ENCODE data around the gene LMBRD2.
"Not testable (repeated sequence)": the region's sequence is repeated elsewhere in the genome, so short reads cannot be mapped to it uniquely, and the experiment has no call there.

LMBRD2 gene

DNA sequence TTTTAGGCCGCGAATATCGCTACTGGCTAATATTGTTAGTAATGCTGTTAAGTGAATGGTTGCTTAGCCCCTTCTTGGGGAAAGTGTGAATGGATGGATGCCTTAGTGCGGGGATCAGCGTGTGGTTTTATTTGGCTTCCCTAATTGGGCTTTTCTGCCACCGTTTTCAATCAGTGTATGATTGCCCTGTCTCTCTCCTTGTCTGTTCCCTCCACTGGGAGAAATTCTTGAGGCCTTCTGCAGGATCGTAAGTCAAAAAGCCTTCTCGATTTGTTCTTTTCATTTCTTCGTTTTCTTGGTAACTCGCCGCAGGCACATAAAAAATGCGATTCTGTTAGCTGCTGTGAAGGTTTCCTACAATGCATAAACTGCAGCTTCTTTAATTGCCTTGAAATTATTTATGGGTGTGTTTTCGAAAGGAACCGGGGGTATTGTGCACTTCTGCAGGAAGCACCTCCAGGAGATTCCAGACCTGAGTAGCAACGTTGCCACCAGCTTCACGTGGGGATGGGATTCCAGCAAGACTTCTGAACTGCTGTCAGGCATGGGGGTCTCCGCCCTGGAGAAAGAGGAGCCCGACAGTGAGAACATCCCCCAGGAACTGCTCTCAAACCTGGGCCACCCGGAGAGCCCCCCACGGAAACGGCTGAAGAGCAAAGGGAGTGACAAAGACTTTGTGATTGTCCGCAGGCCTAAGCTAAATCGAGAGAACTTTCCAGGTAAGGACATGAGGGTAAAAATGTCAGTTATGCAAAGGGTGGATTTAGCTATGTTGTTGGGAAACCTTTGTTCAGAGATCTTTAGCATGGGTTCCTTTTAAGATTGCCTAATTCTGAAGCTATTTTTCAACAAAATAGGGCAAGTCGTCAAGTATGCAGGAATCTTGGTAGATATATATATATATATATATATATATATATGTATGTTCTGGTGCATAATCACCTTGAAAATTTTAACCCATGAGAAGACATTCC lies 924 bp upstream of the LMBRD2 start:
- no peak for FAIRE-seq
- TF ChIP-seq POLR2AphosphoS5 (IDR thresholded peaks at IDR 0.05; ENCODE audit: low read depth, low read length): no peak
- no peak for TF ChIP-seq POLR2A (IDR thresholded peaks at IDR 0.05; ENCODE audit: low read depth, low read length)
- no peak for TF ChIP-seq POU2F2 (IDR thresholded peaks at IDR 0.05; ENCODE audit: low read depth, low read length)
- no peak for TF ChIP-seq PAX5 (IDR thresholded peaks at IDR 0.05; ENCODE audit: insufficient read depth, low read length, severe bottlenecking)
- TF ChIP-seq SPI1 (IDR thresholded peaks at IDR 0.05; ENCODE audit: low read depth, low read length): no peak; the same call in 1 of the 2 replicates
- no peak for TF ChIP-seq TAF1 (IDR thresholded peaks at IDR 0.05; ENCODE audit: low read depth, low read length)
- no peak for DNase-seq (ENCODE audit: insufficient read length, low spot score)

DNA sequence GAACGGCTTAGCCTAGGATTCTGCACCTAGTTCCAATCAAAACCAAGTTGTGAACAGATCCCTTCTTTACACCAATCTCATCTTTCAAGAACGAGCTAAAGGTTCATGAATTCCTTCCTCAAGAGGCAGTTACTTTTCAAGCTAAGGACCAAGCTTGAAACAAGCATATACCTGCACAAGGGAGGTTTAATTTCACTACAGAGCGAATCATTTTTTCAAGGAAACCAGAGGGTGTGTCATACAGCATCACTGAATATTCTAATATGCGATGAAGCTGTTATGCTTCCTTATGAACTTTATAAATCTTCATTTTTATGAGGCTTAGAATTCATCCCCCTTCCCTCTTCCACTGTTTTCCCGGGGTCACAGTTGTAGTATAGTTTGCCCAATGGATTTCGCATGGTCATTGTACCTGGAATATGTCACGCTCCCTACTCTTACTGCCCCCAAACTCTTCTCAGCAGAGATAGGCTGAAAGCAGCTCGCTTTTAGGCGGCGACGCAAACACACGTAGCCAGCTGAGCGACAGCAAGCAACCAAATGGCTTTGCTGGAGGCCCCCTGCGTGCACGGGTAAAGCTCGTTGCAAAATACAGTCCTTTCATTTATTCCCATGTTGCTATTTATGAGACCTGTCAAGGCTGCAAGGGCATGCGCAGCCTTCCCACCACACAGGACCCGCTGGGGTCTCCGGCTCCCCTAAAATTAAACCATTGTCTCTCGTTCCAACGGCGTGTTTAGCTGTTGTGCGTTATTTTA lies 832 bp downstream of the LMBRD2 start:
- peak; percentile 80 for FAIRE-seq
- DNase-seq (ENCODE audit: insufficient read length, low spot score): peak; percentile 12
- TF ChIP-seq POU2F2 (IDR thresholded peaks at IDR 0.05; ENCODE audit: low read depth, low read length) (no peak), POLR2AphosphoS5 (IDR thresholded peaks at IDR 0.05; ENCODE audit: low read depth, low read length) (peak; percentile 78), TAF1 (IDR thresholded peaks at IDR 0.05; ENCODE audit: low read depth, low read length) (peak; percentile 61; the same call in 1 of the 2 replicates), PAX5 (IDR thresholded peaks at IDR 0.05; ENCODE audit: insufficient read depth, low read length, severe bottlenecking) (no peak), SPI1 (IDR thresholded peaks at IDR 0.05; ENCODE audit: low read depth, low read length) (no peak), POLR2A (IDR thresholded peaks at IDR 0.05; ENCODE audit: low read depth, low read length) (peak; percentile 63; the same call in 1 of the 2 replicates)

DNA sequence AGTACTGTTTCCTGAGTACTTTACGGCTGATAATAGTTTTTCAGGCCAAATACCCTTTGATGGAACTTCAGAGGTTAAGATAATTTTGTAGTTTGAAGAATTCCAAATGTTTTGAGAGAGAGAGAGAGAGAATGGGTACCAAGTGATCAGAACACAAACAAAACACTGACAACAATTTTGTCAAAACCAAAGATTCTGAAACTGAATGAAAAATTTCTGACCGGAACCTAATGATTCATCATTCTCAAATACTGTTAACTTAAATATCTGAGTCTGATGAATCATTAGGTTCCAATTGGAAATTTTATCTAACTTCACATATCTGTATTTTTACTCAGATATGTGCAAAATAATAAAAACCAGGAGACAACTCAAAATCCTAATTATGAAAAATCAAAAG lies 4.0 kb downstream of the LMBRD2 start:
- no peak for FAIRE-seq
- no peak for DNase-seq (ENCODE audit: insufficient read length, low spot score)

DNA sequence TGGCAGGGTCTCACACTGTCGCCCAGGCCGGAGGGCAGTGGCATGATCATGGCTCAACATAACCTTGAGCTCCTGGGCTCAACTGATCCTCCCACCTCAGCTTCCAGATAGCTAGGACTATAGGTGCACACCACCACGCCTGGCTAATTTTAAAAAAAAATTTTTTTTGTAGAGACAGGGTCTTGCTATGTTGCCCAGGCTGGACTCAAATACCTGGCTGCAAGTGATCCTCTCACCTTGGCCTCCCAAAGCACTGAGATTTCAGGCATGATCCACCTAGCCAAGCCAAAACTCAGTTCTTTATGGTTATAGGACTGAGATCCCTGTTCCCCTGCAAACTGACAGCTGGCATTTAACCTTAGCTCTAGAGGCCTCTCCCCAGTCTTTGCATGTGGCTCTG lies 5.3 kb downstream of the LMBRD2 start:
- DNase-seq (ENCODE audit: insufficient read length, low spot score): no peak
- no peak for FAIRE-seq
- TF ChIP-seq SPI1 (IDR thresholded peaks at IDR 0.05; ENCODE audit: low read depth, low read length) (no peak), POLR2AphosphoS5 (IDR thresholded peaks at IDR 0.05; ENCODE audit: low read depth, low read length) (no peak), POLR2A (IDR thresholded peaks at IDR 0.05; ENCODE audit: low read depth, low read length) (no peak), PAX5 (IDR thresholded peaks at IDR 0.05; ENCODE audit: insufficient read depth, low read length, severe bottlenecking) (no peak), POU2F2 (IDR thresholded peaks at IDR 0.05; ENCODE audit: low read depth, low read length) (no peak), TAF1 (IDR thresholded peaks at IDR 0.05; ENCODE audit: low read depth, low read length) (no peak)

More for the DNA sequence above, 4.0 kb downstream of the LMBRD2 start:
- no peak for TF ChIP-seq SPI1 (IDR thresholded peaks at IDR 0.05; ENCODE audit: low read depth, low read length)
- no peak for TF ChIP-seq TAF1 (IDR thresholded peaks at IDR 0.05; ENCODE audit: low read depth, low read length)
- TF ChIP-seq POU2F2 (IDR thresholded peaks at IDR 0.05; ENCODE audit: low read depth, low read length): no peak
- TF ChIP-seq POLR2A (IDR thresholded peaks at IDR 0.05; ENCODE audit: low read depth, low read length): no peak
- TF ChIP-seq POLR2AphosphoS5 (IDR thresholded peaks at IDR 0.05; ENCODE audit: low read depth, low read length): no peak
- TF ChIP-seq PAX5 (IDR thresholded peaks at IDR 0.05; ENCODE audit: insufficient read depth, low read length, severe bottlenecking): no peak

DNA sequence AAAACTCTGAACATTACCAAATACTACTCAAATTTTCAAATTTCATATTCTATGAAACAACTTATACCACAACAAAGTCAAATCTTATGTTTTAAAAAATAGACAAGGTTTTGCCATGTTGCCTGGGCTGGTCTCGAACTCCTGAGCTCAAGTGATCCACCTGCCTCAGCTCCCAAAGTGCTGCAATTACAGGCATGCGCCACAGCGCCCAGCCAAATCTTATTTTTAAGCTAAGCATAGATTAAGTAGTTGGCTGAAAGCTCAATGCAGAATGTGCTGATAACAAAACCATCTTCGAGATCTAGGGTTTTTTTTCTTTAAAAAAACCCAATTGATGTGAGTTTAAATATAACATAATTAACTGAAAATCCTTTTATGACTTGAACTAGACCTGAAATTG lies 6.4 kb downstream of the LMBRD2 start:
- DNase-seq (ENCODE audit: insufficient read length, low spot score): no peak
- FAIRE-seq: no peak

DNA sequence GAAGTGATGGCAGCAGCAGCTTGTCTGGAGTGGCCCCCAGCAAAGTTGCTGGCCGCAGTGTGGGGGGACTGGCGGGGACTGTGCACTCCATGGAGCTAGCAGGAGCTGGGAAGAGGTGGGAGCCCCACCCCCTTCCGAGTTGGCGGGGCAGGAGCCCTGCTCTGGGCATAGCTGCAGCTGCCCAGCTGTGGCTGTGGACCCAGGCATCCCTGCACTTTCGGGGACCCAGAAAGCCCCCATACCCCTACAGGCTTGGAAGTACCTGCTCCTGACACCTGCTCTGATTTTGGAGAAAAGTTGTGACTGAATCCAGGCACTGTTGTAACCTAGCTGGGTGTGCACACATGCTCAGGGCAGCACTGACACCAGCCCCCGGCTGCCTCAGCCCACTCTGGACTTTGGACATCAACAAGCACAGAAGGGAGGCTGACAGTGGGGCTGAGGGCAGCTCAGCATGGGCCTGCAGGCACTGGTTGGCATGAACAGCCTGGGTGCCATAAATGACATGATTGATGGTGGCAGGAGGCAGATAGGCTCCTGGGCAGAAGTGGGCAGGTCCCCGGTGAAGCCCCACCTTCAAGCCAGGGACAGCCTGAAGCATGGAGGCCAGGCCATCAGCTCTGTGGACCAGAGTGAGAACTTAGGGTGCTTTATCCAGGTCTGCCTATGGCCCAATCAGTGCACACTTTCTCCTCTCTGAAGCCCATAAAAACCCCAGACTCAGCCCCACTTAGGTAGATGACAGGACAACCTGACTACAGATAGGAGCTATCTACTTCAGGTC lies 12.6 kb downstream of the LMBRD2 start:
- no peak for TF ChIP-seq PAX5 (IDR thresholded peaks at IDR 0.05; ENCODE audit: insufficient read depth, low read length, severe bottlenecking)
- no peak for TF ChIP-seq POU2F2 (IDR thresholded peaks at IDR 0.05; ENCODE audit: low read depth, low read length)
- no peak for TF ChIP-seq TAF1 (IDR thresholded peaks at IDR 0.05; ENCODE audit: low read depth, low read length)
- no peak for TF ChIP-seq SPI1 (IDR thresholded peaks at IDR 0.05; ENCODE audit: low read depth, low read length)
- no peak for TF ChIP-seq POLR2A (IDR thresholded peaks at IDR 0.05; ENCODE audit: low read depth, low read length)
- TF ChIP-seq POLR2AphosphoS5 (IDR thresholded peaks at IDR 0.05; ENCODE audit: low read depth, low read length): no peak
- DNase-seq (ENCODE audit: insufficient read length, low spot score) (no peak), FAIRE-seq (no peak)

More for the DNA sequence above, 6.4 kb downstream of the LMBRD2 start:
- TF ChIP-seq TAF1 (IDR thresholded peaks at IDR 0.05; ENCODE audit: low read depth, low read length) (no peak), POLR2A (IDR thresholded peaks at IDR 0.05; ENCODE audit: low read depth, low read length) (no peak), PAX5 (IDR thresholded peaks at IDR 0.05; ENCODE audit: insufficient read depth, low read length, severe bottlenecking) (no peak), POLR2AphosphoS5 (IDR thresholded peaks at IDR 0.05; ENCODE audit: low read depth, low read length) (no peak), SPI1 (IDR thresholded peaks at IDR 0.05; ENCODE audit: low read depth, low read length) (no peak), POU2F2 (IDR thresholded peaks at IDR 0.05; ENCODE audit: low read depth, low read length) (no peak)

DNA sequence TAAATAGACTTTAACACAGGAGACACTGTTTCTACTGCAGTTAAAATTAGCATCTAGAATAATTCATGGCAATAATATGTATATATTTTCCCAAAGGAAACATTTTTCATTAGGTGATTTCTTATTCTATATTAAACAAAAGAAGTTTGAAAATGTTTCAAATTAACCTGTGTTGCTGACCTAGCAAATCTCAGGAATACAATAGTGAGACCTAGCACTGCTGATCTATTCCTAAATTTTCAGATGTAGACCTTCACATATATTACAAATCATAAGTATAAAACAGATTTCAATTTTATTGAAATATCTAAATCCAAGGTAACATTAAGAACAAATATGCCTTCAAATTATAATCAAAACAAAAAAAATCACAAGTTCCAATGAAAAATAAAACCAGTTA lies 15.1 kb downstream of the LMBRD2 start:
- FAIRE-seq: no peak
- DNase-seq (ENCODE audit: insufficient read length, low spot score): no peak
- TF ChIP-seq POU2F2 (IDR thresholded peaks at IDR 0.05; ENCODE audit: low read depth, low read length) (no peak), TAF1 (IDR thresholded peaks at IDR 0.05; ENCODE audit: low read depth, low read length) (no peak), POLR2A (IDR thresholded peaks at IDR 0.05; ENCODE audit: low read depth, low read length) (no peak), POLR2AphosphoS5 (IDR thresholded peaks at IDR 0.05; ENCODE audit: low read depth, low read length) (no peak), PAX5 (IDR thresholded peaks at IDR 0.05; ENCODE audit: insufficient read depth, low read length, severe bottlenecking) (no peak), SPI1 (IDR thresholded peaks at IDR 0.05; ENCODE audit: low read depth, low read length) (no peak)

DNA sequence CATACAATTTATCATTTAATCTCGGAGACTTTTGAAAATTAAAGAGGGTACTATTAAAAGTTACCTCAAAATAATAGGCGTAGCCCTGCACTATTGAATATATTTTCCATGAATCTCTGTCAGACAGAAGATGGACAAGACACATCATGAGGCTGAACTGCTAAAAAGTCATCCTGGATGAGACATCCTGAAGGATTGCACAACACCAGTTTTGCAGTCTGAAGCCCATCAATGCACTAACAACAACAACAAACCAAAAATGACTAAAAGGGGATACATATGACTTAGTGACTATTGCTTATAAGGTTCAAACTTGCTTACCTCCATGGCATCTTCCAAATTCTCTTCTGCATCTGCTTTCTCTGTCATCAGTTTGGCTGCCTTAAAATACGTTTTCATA lies 15.7 kb downstream of the LMBRD2 start:
- TF ChIP-seq POLR2A (IDR thresholded peaks at IDR 0.05; ENCODE audit: low read depth, low read length) (no peak), PAX5 (IDR thresholded peaks at IDR 0.05; ENCODE audit: insufficient read depth, low read length, severe bottlenecking) (no peak), POLR2AphosphoS5 (IDR thresholded peaks at IDR 0.05; ENCODE audit: low read depth, low read length) (no peak), TAF1 (IDR thresholded peaks at IDR 0.05; ENCODE audit: low read depth, low read length) (no peak), POU2F2 (IDR thresholded peaks at IDR 0.05; ENCODE audit: low read depth, low read length) (no peak), SPI1 (IDR thresholded peaks at IDR 0.05; ENCODE audit: low read depth, low read length) (no peak)
- no peak for FAIRE-seq

DNA sequence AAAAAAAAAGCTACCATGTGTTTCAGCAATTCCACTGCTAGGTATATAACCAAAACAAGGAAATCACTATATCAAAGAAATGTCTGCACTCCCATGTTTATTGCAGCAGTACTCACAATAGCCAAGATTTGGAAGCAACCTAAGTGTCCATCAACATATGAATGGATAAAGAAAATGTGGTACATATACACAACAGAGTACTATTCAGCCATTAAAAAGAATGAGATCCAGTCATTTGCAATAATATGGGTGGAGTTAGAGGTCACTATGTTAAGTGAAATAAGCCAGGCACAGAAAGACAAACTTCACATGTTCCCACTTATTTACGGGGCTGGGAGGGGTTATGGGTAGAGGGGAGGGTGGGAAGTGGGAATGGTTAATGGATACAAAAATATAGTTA lies 18.7 kb downstream of the LMBRD2 start:
- not testable (repeated sequence) for DNase-seq (ENCODE audit: insufficient read length, low spot score); FAIRE-seq

More for the DNA sequence above, 15.7 kb downstream of the LMBRD2 start:
- no peak for DNase-seq (ENCODE audit: insufficient read length, low spot score)

DNA sequence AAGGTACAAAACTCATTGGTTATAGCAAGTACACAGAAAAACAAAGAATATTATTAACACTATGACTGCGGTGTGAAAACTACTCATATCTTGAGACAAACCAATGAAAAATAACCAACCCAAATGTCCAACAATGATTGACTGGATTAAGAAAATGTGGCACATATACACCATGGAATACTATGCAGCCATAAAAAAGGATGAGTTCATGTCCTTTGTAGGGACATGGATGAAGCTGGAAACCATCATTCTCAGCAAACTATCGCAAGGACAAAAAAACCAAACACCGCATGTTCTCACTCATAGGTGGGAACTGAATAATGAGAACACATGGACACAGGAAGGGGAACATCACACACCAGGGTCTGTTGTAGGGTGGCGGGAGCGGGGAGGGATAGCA lies 22.0 kb downstream of the LMBRD2 start:
- FAIRE-seq; DNase-seq (ENCODE audit: insufficient read length, low spot score): not testable (repeated sequence)

Measured in GM12891 (cell line).